Panc1 (cell line): ENCODE data around the gene PARP12.

ENCODE experiments used
- POLR2AphosphoS5 ChIP-seq: IDR thresholded peaks from 2 replicates; pipeline ENCODE4 v1.6.1; 2012; ENCODE audit warnings: mild to moderate bottlenecking, low read depth, low read length, moderate library complexity
- REST ChIP-seq, 2 experiments: IDR thresholded peaks; 2 replicates each; pipeline ENCODE4 v1.6.1; 2011 to 2012; ENCODE audit warnings: low read depth in 2 of 2, control low read depth in 1 of 2, low read length in 1 of 2, mild to moderate bottlenecking in 1 of 2, moderate library complexity in 1 of 2; ENCODE audit not compliant: insufficient read depth in 1 of 2
- SIN3A ChIP-seq: IDR thresholded peaks from 2 replicates; pipeline ENCODE4 v1.6.1; 2012; ENCODE audit warnings: low read depth, mild to moderate bottlenecking, low read length, moderate library complexity, borderline replicate concordance; ENCODE audit not compliant: insufficient read depth
- TCF7L2 ChIP-seq: IDR thresholded peaks from 2 replicates; pipeline ENCODE4 v1.6.1; 2011; ENCODE audit warnings: mild to moderate bottlenecking, low read depth, low read length, inconsistent platforms
- TF ChIP-seq, protein P1 (sequence below): fragments of 450-650 bp; IDR thresholded peaks from 2 replicates; pipeline ENCODE4 v1.5.1; 2017; ENCODE audit warnings: mild to moderate bottlenecking

GRCh38 chr7:140048138-140048537 lies 14.6 kb downstream of the PARP12 start:
- TF ChIP-seq, protein P1, sequence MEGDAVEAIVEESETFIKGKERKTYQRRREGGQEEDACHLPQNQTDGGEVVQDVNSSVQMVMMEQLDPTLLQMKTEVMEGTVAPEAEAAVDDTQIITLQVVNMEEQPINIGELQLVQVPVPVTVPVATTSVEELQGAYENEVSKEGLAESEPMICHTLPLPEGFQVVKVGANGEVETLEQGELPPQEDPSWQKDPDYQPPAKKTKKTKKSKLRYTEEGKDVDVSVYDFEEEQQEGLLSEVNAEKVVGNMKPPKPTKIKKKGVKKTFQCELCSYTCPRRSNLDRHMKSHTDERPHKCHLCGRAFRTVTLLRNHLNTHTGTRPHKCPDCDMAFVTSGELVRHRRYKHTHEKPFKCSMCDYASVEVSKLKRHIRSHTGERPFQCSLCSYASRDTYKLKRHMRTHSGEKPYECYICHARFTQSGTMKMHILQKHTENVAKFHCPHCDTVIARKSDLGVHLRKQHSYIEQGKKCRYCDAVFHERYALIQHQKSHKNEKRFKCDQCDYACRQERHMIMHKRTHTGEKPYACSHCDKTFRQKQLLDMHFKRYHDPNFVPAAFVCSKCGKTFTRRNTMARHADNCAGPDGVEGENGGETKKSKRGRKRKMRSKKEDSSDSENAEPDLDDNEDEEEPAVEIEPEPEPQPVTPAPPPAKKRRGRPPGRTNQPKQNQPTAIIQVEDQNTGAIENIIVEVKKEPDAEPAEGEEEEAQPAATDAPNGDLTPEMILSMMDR: no peak
- no peak for TF ChIP-seq REST (IDR thresholded peaks at IDR 0.05; ENCODE audit: insufficient read depth in 1 of 2, low read depth in 2 of 2, low read length in 1 of 2)
- TF ChIP-seq POLR2AphosphoS5: no peak
- no peak for TF ChIP-seq SIN3A
- no peak for TF ChIP-seq TCF7L2
